ENCODE data around the gene MTMR1.

MTMR1 gene

GRCh38 chrX:150762258-150763165 lies 69.3 kb downstream of the MTMR1 start:
- DNase-seq = peak in 8 of 58 donors; percentile 4 to 27 (median 12)

DNA sequence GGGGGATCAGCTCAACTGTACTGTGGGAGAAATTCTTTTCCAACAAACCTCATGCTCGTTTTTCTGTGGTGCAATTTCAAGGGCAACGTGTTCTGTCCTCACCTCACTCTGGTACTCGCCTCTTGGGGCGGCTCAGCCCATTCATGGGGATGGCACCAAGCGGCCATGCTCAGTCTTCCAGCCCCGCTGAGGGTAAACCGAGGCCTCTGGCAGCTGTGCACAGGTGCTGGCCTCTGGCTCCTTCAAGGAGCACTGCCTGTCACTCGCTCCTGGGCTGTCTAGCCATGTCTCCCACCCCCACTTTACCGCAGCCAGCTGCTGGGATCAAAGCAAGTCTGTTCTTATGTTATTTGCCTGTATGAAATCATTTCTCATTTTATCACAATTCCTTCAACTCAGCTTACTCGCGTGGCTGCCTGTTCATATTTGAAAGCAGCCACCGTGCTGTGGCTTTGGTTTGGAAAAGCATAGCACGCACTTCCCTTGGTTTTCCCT lies 70.2 kb downstream of the MTMR1 start:
- DNase-seq = no peak

GRCh38 chrX:150763810-150764209 lies 70.6 kb downstream of the MTMR1 start:
- no peak for DNase-seq

GRCh38 chrX:150765237-150765636 lies 72.0 kb downstream of the MTMR1 start:
- no peak for DNase-seq

GRCh38 chrX:150765782-150766350 lies 72.7 kb downstream of the MTMR1 start:
- DNase-seq = no peak

DNA sequence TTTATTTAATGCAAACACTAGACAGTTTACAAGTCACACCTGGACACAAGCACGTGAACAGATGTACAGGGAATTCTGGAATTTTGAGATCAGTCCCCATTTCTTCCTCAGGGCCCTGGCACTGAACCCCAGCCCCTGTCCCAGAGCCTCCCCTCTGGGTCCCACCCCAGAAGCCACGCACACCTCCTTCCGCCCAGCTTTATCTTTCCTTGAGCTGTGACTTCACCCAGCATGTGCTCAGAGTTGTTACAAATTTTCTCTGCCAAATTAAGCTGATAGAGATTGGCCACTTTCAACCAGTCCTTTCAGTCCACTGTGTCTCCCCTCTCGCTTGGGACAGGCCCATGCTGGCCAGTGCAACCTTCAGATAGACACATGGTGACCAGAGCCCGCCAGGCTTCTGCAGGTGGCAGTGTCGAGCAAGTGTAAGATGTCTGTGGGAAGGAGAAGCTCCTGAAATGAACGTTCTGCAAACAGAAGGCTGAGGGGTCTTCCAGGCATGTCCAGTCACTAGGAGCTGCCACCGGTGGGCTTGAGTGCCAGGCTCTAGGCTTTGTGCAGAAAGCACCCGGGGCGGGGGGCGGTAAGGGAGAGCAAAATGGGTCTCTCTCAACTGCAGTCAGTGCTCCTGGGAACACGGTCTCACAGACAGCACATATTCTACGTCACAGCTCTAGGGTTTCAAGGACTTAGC lies 73.3 kb downstream of the MTMR1 start:
- peak in 1 of 58 donors; percentile 5 for DNase-seq

DNA sequence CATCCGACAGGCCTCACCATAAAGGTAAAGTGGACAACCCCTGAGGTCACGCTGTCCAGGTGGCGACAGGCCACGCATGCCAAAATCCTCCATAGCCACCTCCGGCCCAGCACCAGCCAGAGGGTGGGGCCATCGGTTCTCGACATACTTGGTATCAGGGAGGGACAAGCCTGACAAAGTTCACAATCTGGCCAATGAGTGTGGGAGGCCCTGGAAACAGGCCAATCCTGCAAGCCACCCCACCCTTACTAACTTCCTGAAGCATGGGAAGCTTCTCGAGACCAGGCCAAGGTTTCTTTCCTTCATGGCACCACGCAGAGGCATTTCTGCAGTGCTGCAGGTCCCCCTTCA lies 73.8 kb downstream of the MTMR1 start:
- no peak for DNase-seq

DNA sequence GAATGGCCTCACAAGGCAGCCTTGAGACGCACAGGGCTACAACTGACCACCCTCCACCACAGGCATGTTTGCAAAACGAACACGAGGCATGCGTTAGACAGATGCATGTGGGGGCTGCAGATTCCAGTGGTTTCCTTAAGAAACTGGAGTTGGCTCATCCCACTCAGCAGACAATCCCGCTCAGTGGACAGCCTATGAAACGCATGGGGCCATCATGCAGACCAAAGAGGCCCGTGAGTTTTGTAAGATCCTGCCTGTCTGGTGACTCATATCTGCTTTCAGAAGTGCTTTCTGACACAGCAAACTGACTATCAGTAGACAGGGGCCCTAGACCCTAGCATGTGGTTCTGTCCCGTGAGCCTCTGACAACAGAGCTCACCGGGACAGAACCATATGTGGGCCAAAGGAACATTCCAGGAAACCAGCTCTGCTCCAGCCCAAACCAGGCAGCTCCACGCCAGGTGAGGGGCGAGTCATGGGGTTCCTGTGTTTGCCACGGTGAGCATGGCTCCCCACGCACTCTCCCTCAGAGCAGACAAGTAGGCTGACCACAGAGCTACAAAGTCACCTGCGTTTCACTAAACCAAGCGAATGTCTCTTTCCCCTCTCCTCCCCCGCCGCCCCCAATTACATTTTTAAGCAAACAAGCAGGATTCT lies 74.4 kb downstream of the MTMR1 start:
- DNase-seq = no peak

DNA sequence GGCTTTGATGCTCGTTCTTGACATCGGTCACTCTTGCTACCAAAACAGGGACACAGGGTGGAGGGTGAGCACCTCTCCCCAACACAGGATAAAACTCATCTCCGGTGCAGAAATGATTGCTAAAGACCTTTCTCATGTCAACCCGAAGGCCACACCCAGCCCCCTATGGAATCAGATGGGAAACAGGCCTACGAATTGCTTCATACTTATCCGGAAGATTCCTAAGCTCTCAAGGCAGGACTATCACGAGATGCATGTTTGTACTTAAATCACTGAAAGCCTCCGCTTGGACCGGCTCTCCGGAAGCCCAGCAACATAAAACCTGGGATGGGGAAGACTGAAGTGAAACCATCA lies 74.9 kb downstream of the MTMR1 start:
- DNase-seq = no peak

DNA sequence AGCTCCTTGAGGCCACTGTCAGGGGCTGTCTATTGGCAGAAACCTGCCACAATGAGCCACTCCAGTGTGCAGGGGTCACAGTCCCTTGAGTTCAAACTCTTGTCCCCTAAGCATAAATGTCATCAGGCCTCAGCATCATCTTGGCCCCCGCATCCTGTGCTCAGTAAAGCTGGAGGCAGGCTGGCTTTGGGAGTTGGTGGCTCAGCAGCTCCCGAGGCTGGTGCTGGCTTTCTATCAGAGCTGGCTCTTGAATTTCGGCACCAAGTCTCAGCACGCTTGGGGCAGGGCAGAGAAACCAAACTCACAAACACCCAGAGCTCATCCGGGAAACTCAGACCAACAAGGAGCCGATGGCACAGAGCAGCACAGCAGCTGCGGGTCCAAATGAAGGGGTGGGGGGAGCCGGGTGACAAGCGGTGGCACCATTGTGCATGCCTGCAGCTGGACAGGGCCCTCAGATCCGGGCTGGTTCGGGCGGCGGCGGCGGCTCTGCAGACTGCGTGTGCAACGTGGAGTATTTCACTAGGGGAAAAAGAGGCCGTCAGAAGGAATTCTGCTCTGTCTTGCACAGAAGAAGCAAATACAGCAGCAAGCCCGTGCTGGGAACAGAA lies 75.5 kb downstream of the MTMR1 start:
- DNase-seq = peak in 30 of 58 donors; percentile 1 to 68 (median 24)

GRCh38 chrX:150769408-150769807 lies 76.2 kb downstream of the MTMR1 start:
- DNase-seq = no peak

- DNase-seq = no peak
These were observed 77.4 kb downstream of the MTMR1 start for GRCh38 chrX:150770623-150771022.

- DNase-seq = no peak
These were observed 77.9 kb downstream of the MTMR1 start for GRCh38 chrX:150771116-150771515.

DNA sequence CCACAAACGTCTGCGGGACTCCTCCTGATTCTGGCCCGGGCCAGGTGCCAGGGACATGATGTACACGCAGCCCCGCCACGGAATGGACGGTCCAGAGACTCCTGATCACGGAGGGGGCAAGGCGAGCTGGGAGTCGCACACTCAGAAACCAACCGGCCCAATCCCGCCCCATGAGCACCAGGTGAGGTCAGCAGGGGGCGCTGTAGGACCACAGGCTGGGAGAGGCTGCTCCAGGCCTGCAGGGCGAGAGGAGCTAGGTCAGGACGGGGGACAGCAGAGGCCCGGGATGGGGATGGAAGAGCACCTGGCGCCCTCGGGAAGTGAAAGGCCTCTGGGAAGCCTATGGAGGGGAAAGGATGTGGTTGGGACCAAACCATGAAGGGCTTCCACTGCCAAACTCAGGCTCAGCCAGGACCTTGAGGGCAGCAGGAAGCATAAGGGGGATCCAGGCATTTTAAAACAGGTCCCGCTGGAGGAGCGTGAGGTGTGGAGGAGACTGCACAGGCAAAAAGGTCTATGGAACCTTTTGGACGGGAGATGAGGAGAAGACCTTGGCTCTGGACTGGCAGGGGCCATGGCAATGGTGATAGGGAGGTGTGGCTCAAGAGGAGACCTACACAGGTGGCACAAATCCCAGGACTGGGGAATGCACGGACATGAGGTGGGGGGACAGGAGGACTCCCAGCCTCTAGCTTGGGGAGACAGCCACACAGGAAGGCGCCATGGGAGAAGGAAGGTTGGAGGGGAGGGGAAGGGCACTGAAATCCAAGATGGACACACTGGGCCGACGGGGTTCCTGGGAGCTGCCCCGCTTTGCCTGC lies 79.2 kb downstream of the MTMR1 start:
- DNase-seq = peak in 54 of 58 donors; percentile 1 to 80 (median 44)

GRCh38 chrX:150773117-150773516 lies 79.9 kb downstream of the MTMR1 start:
- no peak for DNase-seq

DNA sequence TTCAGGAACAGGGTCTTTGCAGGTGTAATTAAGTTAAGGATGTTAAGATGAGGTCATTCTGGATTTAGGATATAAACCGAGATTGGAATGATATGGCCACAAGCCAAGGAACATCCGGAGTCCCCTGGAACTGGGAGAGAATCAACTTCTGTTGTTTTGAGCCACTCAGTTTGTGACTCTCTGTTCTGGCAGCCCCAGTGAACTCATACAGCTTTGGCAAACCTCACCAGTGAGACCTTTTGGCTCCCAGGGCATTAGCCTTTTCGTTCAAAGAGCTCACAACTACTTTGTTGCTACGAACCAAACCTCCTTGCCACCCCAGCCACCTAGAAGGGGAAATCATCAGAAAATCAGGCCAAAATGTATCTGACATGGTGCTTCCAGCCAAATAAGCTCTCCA lies 80.4 kb downstream of the MTMR1 start:
- no peak for DNase-seq

DNA sequence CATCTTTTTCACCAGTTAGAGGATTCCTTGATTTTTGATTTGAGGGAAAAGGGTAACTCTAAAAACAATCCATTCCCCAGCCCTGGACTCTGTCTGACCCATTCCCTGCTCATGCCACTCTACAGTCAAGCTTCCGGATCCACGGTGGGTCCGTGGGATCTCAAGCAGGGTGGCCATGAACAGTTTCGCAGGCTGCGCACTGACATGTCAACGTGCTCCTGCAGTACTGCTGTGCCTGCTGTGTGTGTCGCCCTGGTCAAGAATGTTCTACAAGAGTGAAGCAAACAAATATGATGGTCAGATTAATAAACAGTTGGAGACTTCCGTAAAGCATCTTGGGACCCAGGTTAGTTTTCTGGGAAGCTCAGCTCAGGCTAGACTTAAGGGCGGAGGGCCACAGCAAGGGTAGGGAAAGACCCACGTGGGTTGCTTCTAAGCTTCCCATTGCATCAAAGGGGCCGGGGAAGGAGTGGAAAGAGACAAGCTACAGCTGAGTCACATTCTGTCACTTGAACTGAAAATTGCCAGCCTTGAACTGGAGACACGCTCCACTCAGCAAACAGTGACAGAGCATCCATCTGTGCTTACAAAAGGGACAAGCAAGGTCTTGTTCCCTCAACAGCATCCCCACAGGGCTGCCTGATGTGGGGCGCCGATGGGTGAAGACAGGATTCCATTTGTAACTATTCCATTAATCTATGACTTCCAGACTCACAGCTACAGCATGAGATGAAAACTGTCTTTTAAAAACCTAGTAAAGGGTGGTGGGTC lies 81.8 kb downstream of the MTMR1 start:
- peak in 10 of 58 donors; percentile 5 to 37 (median 22) for DNase-seq

GRCh38 chrX:150775569-150776350 lies 82.6 kb downstream of the MTMR1 start:
- DNase-seq = no peak
